ENCODE results near the gene PAM16. TPM values are rescaled to one million over a fixed set of nuclear protein-coding genes. Genes with fewer than 3 reads are reported as not detected.

The PAM16 gene
- total RNA-seq, 2 experiments from 2014 or later, result 62.8 to 67.8 TPM

GRCh38 chr16:4319454-4320421 is 31.4 kb downstream of the PAM16 start:
- no peaks in the 10 kb centered on the region for H3K9me3 Mint-ChIP-seq (ENCODE audit: low read depth)
- H3K4me1 Mint-ChIP-seq, result peaks cover 5% of the 10 kb centered on the region
- H3K36me3 Mint-ChIP-seq (ENCODE audit: low read depth), result no peaks in the 10 kb centered on the region
- ATAC-seq (peak; percentile 58), DNase-seq (peak; percentile 72)
- H3K4me3 Mint-ChIP-seq, result no peak overlapping the region
- CTCF ChIA-PET, result interaction anchor here (1.6 to 2.8 kb wide), 2 partner anchors 9 to 12 kb away, joined by 5 to 7 read pairs; no protein-coding TSS in a partner anchor
- POLR2A ChIA-PET, result no interaction called here
- H3K27me3 Mint-ChIP-seq, result peaks cover 3% of the 10 kb centered on the region
- intact Hi-C loops (cut with DNase I, micrococcal nuclease), result no loop called here
- no peak overlapping the region for H3K27ac Mint-ChIP-seq

- peaks cover 11% of the 10 kb centered on the region for H3K27me3 Mint-ChIP-seq
- H3K4me1 Mint-ChIP-seq, result peaks cover 11% of the 10 kb centered on the region
- no peak overlapping the region for H3K4me3 Mint-ChIP-seq
- H3K36me3 Mint-ChIP-seq (ENCODE audit: low read depth), result no peaks in the 10 kb centered on the region
- intact Hi-C loops (cut with DNase I, micrococcal nuclease), result no loop called here
- no peak overlapping the region for H3K27ac Mint-ChIP-seq
- ChIA-PET POLR2A (no interaction called here), CTCF (interaction anchor here (1.0 to 2.8 kb wide), 3 partner anchors 9 to 11 kb away, joined by 5 to 7 read pairs (median 6); no protein-coding TSS in a partner anchor)
- DNase-seq (no peak), ATAC-seq (no peak)
- no peaks in the 10 kb centered on the region for H3K9me3 Mint-ChIP-seq (ENCODE audit: low read depth)
Observed at GRCh38 chr16:4318967-4319366, 32.2 kb downstream of the PAM16 start.

- Mint-ChIP-seq H3K9me3 (ENCODE audit: low read depth) (no peaks in the 10 kb centered on the region), H3K27ac (no peak overlapping the region), H3K27me3 (peaks cover 13% of the 10 kb centered on the region), H3K4me1 (peaks cover 11% of the 10 kb centered on the region), H3K36me3 (ENCODE audit: low read depth) (no peaks in the 10 kb centered on the region), H3K4me3 (no peak overlapping the region)
- intact Hi-C loops (cut with DNase I, micrococcal nuclease), result no loop called here
- CTCF ChIA-PET, result interaction anchor here (1.0 to 2.8 kb wide), 3 partner anchors 8 to 12 kb away, joined by 5 to 7 read pairs (median 6); no protein-coding TSS in a partner anchor
- DNase-seq (no peak), ATAC-seq (no peak)
- POLR2A ChIA-PET, result no interaction called here
Observed at GRCh38 chr16:4318451-4318910, 32.6 kb downstream of the PAM16 start.

- H3K9me3 Mint-ChIP-seq (ENCODE audit: low read depth), result no peaks in the 10 kb centered on the region
- no peak overlapping the region for H3K4me3 Mint-ChIP-seq
- ATAC-seq, result no peak
- CTCF ChIA-PET, result interaction anchor here (1.0 to 2.8 kb wide), 3 partner anchors 10 to 12 kb away, joined by 6 to 12 read pairs (median 7); no protein-coding TSS in a partner anchor
- intact Hi-C loops (cut with DNase I, micrococcal nuclease), result no loop called here
- H3K4me1 Mint-ChIP-seq, result peaks cover 11% of the 10 kb centered on the region
- H3K27ac Mint-ChIP-seq, result no peak overlapping the region
- peaks cover 13% of the 10 kb centered on the region for H3K27me3 Mint-ChIP-seq
- H3K36me3 Mint-ChIP-seq (ENCODE audit: low read depth), result no peaks in the 10 kb centered on the region
- POLR2A ChIA-PET, result no interaction called here
- DNase-seq, result no peak
Observed at GRCh38 chr16:4317532-4318450, 33.3 kb downstream of the PAM16 start.

GRCh38 chr16:4316864-4317531 is 34.1 kb downstream of the PAM16 start:
- POLR2A ChIA-PET, result no interaction called here
- peaks cover 13% of the 10 kb centered on the region for H3K27me3 Mint-ChIP-seq
- H3K9me3 Mint-ChIP-seq (ENCODE audit: low read depth), result no peaks in the 10 kb centered on the region
- no peaks in the 10 kb centered on the region for H3K36me3 Mint-ChIP-seq (ENCODE audit: low read depth)
- intact Hi-C loops (cut with DNase I, micrococcal nuclease), result no loop called here
- H3K4me1 Mint-ChIP-seq, result peaks cover 11% of the 10 kb centered on the region
- no peak for DNase-seq
- H3K4me3 Mint-ChIP-seq, result no peak overlapping the region
- H3K27ac Mint-ChIP-seq, result no peak overlapping the region
- no peak for ATAC-seq
- CTCF ChIA-PET, result interaction anchor here (2.2 kb wide), 1 partner anchor 11 kb away, joined by 12 read pairs; no protein-coding TSS in a partner anchor

GRCh38 chr16:4316108-4316863 is 34.8 kb downstream of the PAM16 start:
- Mint-ChIP-seq H3K36me3 (ENCODE audit: low read depth) (no peaks in the 10 kb centered on the region), H3K4me3 (no peak overlapping the region), H3K27me3 (peaks cover 13% of the 10 kb centered on the region), H3K27ac (no peak overlapping the region), H3K9me3 (ENCODE audit: low read depth) (no peaks in the 10 kb centered on the region), H3K4me1 (peaks cover 11% of the 10 kb centered on the region)
- CTCF ChIA-PET, result interaction anchor here (2.2 kb wide), 1 partner anchor 11 kb away, joined by 12 read pairs; no protein-coding TSS in a partner anchor
- no peak for ATAC-seq
- POLR2A ChIA-PET, result no interaction called here
- peak; percentile 36 for DNase-seq
- intact Hi-C loops (cut with DNase I, micrococcal nuclease), result no loop called here

- DNase-seq (peak; percentile 45), ATAC-seq (peak; percentile 20)
- Mint-ChIP-seq H3K4me1 (peaks cover 11% of the 10 kb centered on the region), H3K9me3 (ENCODE audit: low read depth) (no peaks in the 10 kb centered on the region), H3K27me3 (peaks cover 13% of the 10 kb centered on the region), H3K36me3 (ENCODE audit: low read depth) (no peaks in the 10 kb centered on the region), H3K4me3 (peak within 1 kb of the TSS; percentile 71), H3K27ac (no peak within 1 kb of the TSS)
- intact Hi-C loops (cut with DNase I, micrococcal nuclease), result loop anchor here in 1 of 2 experiments (1.0 kb wide), 1 partner anchor 8 kb away; no protein-coding TSS in a partner anchor
- ChIA-PET POLR2A (interaction anchor here (0.7 kb wide), 1 partner anchor 44 kb away, joined by 3 read pairs; no protein-coding TSS in a partner anchor), CTCF (interaction anchor here (0.7 to 2.2 kb wide), 3 partner anchors 12 to 142 kb away, joined by 3 to 12 read pairs (median 5); no protein-coding TSS in a partner anchor)
Observed at GRCh38 chr16:4315186-4316107, 35.7 kb downstream of the PAM16 start, which contains the start of gene GLIS2. TSS of gene GLIS2 (plus strand) at chr16:4316067. CDS start at chr16:4332281, 16,214 bp downstream.

GRCh38 chr16:4314532-4315185 is 36.5 kb downstream of the PAM16 start:
- peak; percentile 49 for DNase-seq
- Mint-ChIP-seq H3K27ac (peak overlapping the region; percentile 81), H3K9me3 (ENCODE audit: low read depth) (no peaks in the 10 kb centered on the region), H3K4me3 (peak overlapping the region; percentile 71), H3K27me3 (peaks cover 13% of the 10 kb centered on the region), H3K36me3 (ENCODE audit: low read depth) (no peaks in the 10 kb centered on the region), H3K4me1 (peaks cover 11% of the 10 kb centered on the region)
- ChIA-PET CTCF (interaction anchor here (0.7 to 1.3 kb wide), 2 partner anchors 61 to 141 kb away, joined by 3 to 5 read pairs; no protein-coding TSS in a partner anchor), POLR2A (interaction anchor here (0.7 kb wide), 1 partner anchor 43 kb away, joined by 3 read pairs; no protein-coding TSS in a partner anchor)
- intact Hi-C loops (cut with DNase I, micrococcal nuclease), result loop anchor here in 1 of 2 experiments (1.0 kb wide), 1 partner anchor 7 kb away; no protein-coding TSS in a partner anchor
- peak; percentile 26 for ATAC-seq
